GOT3 (cell line): ENCODE data around the gene ZC3H10.
A peak's percentile ranks its signal among the peaks of the same experiment; 100 is the strongest.
"Not testable (repeated sequence)": the region's sequence is repeated elsewhere in the genome, so short reads cannot be mapped to it uniquely, and the experiment has no call there.

Experiments used
- DNase-seq: peaks from one replicate; lab custom pipeline; 2025; ENCODE audit warnings: mixed read lengths; lab: John Stamatoyannopoulos, UW

The ZC3H10 gene, protein sequence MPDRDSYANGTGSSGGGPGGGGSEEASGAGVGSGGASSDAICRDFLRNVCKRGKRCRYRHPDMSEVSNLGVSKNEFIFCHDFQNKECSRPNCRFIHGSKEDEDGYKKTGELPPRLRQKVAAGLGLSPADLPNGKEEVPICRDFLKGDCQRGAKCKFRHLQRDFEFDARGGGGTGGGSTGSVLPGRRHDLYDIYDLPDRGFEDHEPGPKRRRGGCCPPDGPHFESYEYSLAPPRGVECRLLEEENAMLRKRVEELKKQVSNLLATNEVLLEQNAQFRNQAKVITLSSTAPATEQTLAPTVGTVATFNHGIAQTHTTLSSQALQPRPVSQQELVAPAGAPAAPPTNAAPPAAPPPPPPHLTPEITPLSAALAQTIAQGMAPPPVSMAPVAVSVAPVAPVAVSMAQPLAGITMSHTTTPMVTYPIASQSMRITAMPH

GRCh38 chr12:56117778-56118687 is at the start of gene ZC3H10:
Gene ZC3H10, plus strand, starts transcription at chr12:56118266. Its CDS starts 2,297 bp downstream, at chr12:56120563.
- DNase-seq: peak; percentile 70

DNA sequence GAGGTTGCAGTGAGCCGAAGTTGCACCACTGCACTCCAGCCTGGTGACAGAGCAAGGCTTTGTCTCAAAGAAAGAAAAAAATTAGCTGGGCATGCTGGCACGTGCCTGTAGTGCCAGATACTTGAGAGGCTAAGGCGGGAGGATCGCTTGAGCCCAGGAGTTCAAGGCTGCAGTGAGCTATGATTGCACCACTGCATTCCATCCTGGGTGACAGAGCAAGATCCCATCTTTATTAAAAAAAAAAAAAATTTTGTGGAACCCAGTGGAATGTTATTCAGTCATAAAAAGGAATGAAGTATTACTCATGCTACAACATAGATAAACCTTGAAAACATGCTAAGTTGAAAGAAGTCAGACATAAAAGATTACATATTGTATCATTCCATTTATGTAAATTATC is 46.4 kb upstream of the ZC3H10 start:
- DNase-seq: no peak

GRCh38 chr12:56074396-56074795 is 43.7 kb upstream of the ZC3H10 start:
- no peak for DNase-seq

- DNase-seq: not testable (repeated sequence)
Measured at GRCh38 chr12:56077966-56078365, 40.1 kb upstream of the ZC3H10 start.

GRCh38 chr12:56078427-56078826 is 39.6 kb upstream of the ZC3H10 start:
- no peak for DNase-seq

GRCh38 chr12:56078931-56079722 is 38.9 kb upstream of the ZC3H10 start:
- DNase-seq: no peak

- peak; percentile 2 for DNase-seq
Measured at GRCh38 chr12:56079723-56080555, 38.1 kb upstream of the ZC3H10 start, which contains the start of gene ERBB3. Gene ERBB3, plus strand, starts transcription at chr12:56080165. Its CDS starts 136 bp downstream, at chr12:56080301.

- no peak for DNase-seq
Measured at GRCh38 chr12:56080556-56081138, 37.4 kb upstream of the ZC3H10 start.

- DNase-seq: no peak
Measured at GRCh38 chr12:56081393-56082347, 36.4 kb upstream of the ZC3H10 start.

GRCh38 chr12:56082382-56082781 is 35.7 kb upstream of the ZC3H10 start:
- DNase-seq: no peak

DNA sequence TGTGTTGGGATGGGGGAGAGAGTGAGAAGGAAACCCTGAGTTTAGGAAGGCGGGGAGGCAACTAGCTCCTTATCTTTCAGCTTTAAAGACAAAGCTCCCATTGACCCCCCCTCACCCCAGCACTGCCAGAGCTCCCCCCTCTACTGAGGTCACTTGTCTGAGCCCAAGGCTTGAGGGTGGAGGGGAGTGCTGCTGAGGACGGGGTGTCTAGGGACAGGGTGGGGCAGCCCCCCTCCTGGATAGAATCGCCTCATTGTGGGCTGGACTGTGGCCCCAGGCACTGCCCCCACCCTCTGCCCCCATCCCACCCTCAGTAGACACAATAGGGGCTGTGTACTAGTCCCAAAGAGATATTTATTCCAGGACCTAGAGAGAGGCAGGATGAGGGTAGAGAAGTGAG is 35.1 kb upstream of the ZC3H10 start:
- DNase-seq: no peak

GRCh38 chr12:56084958-56085543 is 33.0 kb upstream of the ZC3H10 start:
- no peak for DNase-seq

DNA sequence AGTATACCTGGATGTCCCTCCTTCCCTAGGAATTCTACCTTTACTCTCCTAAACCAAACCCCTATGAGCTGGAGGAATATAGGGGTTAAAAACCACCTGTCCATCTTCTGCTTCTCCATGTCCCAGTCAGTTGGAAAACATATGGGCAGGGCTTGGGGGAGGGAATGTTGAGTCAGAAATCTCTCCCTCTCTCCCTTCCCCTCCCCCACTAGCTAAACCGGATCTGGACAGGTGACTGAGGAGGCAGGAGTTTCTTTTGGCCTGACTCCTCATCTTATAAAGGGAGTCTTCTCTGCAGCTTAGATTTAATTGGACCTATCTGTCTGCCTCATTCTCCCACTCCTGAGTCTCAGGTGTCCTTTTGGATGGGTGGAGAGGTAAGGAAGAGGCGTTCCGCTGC is 32.0 kb upstream of the ZC3H10 start:
- no peak for DNase-seq

DNA sequence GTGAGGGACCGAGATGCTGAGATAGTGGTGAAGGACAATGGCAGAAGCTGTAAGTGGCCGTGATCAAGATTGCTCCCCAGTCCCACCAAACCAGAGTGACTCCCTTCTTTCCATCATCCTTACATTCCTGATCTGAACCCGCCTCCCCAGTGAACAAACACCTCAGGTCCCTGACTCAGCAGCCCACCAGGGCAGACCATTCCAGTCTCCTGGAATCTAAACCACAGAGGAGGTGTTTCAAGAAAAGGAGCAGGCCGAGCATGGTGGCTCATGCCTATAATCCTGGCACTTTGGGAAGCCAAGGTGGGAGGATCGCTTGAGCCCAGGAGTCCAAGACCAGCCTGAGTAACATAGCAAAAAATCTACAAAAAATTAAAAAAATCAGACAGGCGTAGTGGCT is 31.5 kb upstream of the ZC3H10 start:
- DNase-seq: no peak

DNA sequence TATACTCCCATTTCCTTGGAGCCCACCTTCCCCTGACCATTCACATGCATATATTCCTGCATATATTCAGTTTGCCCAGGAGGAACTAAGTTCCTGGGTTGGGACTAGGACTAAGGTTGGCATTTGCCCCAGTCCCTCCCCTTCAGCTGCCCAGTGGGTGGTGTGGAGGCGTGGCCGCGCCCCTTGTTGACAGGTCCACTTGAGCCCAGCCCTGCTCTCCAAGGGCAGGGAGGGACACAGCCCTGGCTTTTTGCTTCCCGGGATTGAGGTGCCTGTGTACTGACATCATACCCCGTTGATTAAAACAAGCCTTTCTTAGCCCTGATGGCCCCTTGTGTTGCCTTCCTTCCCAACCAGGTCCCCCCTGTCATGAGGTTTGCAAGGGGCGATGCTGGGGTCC is 30.8 kb upstream of the ZC3H10 start:
- DNase-seq: no peak

- no peak for DNase-seq
Measured at GRCh38 chr12:56097738-56098137, 20.3 kb upstream of the ZC3H10 start.

DNA sequence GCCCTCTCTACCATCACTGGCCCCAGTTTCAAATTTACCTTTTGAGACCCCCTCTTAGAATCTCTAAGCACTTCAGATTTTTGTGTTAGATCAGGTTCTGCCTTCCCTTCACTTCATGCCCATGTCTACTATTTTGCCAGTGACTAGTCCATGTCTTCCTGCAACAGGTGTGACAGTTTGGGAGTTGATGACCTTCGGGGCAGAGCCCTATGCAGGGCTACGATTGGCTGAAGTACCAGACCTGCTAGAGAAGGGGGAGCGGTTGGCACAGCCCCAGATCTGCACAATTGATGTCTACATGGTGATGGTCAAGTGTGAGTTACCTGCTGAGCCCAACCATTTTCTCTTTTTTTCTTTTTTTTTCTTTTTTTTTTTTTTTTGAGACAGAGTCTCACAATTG is 19.5 kb upstream of the ZC3H10 start:
- DNase-seq: no peak

DNA sequence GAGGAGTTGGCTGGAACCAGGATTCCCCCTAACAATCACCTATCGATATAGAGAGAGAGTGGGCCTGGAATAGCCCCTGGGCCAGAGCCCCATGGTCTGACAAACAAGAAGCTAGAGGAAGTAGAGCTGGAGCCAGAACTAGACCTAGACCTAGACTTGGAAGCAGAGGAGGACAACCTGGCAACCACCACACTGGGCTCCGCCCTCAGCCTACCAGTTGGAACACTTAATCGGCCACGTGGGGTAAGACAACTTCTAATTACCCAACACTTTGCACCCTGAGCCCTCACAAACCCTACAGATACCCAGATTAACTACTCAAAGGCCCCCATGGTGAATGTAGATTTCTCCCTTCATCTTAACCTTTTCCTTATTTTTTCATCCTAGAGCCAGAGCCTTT is 18.3 kb upstream of the ZC3H10 start:
- DNase-seq: no peak

DNA sequence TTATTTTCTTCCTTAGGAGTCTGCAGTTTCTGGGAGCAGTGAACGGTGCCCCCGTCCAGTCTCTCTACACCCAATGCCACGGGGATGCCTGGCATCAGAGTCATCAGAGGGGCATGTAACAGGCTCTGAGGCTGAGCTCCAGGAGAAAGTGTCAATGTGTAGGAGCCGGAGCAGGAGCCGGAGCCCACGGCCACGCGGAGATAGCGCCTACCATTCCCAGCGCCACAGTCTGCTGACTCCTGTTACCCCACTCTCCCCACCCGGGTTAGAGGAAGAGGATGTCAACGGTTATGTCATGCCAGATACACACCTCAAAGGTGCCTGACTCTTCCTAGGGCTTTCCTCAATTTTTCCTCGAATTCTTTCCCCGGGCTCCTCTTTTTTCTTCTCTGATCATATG is 17.0 kb upstream of the ZC3H10 start:
- DNase-seq: no peak
